Posterior vena cava (tissue), 2 donors: ENCODE measurements around the gene SCAMP4. TPM values are rescaled to one million over a fixed set of nuclear protein-coding genes. Genes with fewer than 3 reads are reported as not detected.
"Not testable (repeated sequence)": the region's sequence is repeated elsewhere in the genome, so short reads cannot be mapped to it uniquely, and the experiment has no call there.

Experiments used
- DNase-seq: peaks from one replicate; pipeline ENCODE4 v3.0.0-alpha.2; 2020; ENCODE audit warnings: low spot score
- intact Hi-C, 2 donors: fragments of 100-400 bp; cut with DNase I; formaldehyde crosslinking; loops; one replicate each; pipeline versions ENCODE4 v1.14.1 to v1.14.2; 2022 to 2023
- total RNA-seq, 2 donors: library from RNA; stranded (reverse); fragmentation: NEBNext Ultra II Directional; extraction: Animal tissue kit (Norgen Biotek cat#: 25700); gene quantifications; one replicate each; pipeline ENCODE4 v1.2.1, GENCODE V29; 2021
- donor health status: DM: yes; HTN: yes; CAD: no.
- donor health status: DM: yes; HTN: yes; CAD: no.

SCAMP4 gene
- total RNA-seq, 2 donors from 2014 or later, result 35.6 to 36.6 TPM

DNA sequence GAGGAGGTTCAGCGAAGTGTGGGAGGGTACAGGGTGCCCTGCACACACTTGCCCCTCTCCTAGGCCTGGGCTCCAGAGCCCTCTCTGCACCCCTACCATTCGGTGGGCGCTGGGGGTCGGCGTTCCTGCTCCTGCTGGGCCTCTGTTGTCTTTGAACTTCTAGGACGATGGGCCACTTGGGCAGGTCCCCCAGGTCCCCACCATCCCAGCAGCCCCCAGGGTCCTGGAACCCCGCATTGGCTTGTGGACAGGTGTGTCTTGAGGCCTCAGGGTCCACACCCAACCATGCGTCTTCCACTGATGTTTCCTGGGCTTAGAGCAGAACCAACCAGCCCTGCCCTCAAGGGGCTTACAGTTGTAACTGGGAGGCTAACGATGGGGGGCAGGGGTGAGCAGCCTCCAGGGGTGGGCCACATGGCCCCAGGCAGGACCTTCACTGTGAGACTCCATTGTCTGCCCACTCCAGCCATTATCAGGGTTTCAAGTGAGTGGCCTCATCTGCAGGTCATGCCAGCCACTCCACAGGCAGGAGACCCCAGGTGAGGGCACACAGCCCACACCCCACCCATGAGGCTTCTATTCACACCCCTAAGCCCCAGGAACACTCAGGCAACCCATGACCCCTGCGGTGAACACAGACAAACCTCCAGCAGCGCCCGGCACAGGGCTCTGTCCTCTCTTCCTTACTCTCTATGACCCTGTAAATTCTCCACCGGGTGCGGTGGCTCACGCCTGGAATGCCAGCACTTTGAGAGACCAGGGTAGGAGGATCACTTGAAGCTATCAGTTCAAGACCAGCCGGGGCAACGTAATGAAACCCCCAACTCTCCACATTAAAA lies 39.8 kb upstream of the SCAMP4 start:
- intact Hi-C loops, result no loop called here
- DNase-seq, result peak; percentile 81

GRCh38 chr19:1866693-1867348 lies 38.4 kb upstream of the SCAMP4 start:
- DNase-seq, result no peak
- intact Hi-C loops, result no loop called here

GRCh38 chr19:1867349-1867724 lies 37.9 kb upstream of the SCAMP4 start:
- intact Hi-C loops, result no loop called here
- no peak for DNase-seq

DNA sequence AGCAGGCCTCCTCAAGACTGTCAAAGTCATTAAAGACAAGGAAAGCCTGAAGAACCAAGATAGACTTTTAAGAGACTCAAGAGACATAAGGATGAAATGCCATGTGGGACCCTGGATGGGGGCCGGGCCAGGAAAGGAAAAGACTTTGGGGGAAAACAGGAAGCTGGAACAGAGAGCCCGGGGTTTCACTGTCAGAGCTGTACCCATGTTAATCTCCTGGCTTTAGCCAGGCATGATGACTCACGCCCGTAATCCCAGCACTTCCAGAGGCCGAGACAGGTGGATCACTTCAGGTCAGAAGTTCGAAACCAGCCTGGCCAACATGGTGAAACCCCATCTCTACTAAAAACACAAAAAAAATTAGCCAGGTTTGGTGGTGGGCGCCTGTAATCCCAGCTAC lies 36.2 kb upstream of the SCAMP4 start:
- intact Hi-C loops, result no loop called here
- DNase-seq, result no peak

GRCh38 chr19:1871140-1871597 lies 34.0 kb upstream of the SCAMP4 start:
- no peak for DNase-seq
- intact Hi-C loops, result no loop called here

- intact Hi-C loops, result no loop called here
- no peak for DNase-seq
These were observed 33.6 kb upstream of the SCAMP4 start for GRCh38 chr19:1871630-1872029.

DNA sequence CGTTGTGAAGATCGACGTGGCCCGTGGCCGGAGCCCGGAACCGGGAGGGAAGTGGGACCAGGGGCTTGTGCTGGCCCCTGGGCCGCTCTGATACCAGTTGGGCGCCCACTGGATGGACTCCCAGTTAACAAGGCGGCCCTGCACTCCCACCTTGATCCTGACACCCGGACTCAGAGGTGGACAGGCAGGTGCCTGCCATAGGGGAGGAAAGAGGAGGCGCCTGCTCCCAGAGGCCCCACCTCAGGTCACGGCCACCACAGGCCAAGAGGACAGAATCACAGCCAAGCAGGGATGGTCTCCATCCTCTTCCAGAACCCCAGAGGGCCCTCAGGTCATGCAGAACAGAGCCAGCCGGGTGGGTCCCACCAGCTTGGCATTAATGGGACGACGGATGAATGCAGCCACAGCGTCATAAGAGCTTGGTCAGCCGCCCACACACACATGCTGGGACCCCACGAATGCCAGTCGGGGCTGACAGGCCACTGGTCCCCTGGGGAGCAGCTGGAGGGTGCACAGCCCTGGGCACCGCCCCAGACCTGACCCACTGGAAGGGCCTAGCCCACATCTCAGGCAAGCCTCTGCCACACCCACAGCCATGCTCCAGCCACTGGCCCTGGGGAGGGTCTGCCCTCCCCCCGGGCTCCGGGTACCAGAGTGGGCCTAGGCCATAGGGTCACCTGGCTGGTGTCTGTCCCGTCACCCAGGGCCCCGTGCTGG lies 32.2 kb upstream of the SCAMP4 start:
- intact Hi-C loops, result no loop called here
- no peak for DNase-seq

GRCh38 chr19:1873524-1874473 lies 31.4 kb upstream of the SCAMP4 start:
- intact Hi-C loops, result no loop called here
- no peak for DNase-seq

GRCh38 chr19:1874554-1875185 lies 30.5 kb upstream of the SCAMP4 start:
- intact Hi-C loops, result no loop called here
- no peak for DNase-seq

- intact Hi-C loops, DNase-seq: not testable (repeated sequence)
These were observed 29.9 kb upstream of the SCAMP4 start for GRCh38 chr19:1875265-1875645.

DNA sequence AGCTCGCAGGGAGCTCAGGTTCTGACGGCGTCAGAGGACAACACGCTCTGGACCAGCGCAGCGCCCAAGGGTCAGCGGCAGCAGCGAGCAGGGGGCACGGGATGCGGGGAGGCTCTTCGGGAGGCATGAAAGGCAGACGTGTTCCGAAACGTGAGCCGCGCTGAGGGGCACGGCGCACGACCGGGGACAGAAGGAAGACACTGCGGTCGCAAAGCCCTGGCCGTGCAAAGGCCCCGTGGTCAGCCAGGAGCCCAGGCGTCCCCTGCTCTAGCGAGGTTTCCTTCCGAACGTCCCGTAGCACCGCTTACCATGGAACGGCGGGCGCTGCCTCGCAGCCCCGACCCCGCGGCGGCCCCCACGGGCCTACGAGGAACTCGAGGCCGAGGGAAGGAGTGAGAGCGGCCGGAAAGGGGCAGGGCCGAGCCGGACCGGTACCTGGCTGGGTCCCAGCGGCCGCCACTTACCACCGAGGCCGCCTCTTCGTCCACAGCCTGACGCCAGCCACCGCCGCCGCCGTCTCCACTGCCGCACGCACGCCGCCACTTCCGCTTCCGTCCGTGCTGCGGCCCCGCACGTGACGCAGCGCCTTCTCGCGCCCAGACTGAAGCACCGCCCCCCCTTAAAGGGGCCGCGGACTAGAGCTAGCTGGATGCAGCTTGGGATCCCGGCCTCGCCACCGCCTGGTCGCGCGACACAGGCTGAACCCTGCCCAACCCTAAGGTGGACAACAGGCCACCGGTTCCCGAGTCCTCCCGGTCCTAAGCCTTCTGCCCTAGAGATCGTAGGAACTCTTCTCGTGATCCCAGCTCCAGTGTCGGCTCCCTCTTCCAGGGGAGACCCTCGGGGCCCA lies 29.3 kb upstream of the SCAMP4 start:
- peak; percentile 98 for DNase-seq
- intact Hi-C loops, result no loop called here

DNA sequence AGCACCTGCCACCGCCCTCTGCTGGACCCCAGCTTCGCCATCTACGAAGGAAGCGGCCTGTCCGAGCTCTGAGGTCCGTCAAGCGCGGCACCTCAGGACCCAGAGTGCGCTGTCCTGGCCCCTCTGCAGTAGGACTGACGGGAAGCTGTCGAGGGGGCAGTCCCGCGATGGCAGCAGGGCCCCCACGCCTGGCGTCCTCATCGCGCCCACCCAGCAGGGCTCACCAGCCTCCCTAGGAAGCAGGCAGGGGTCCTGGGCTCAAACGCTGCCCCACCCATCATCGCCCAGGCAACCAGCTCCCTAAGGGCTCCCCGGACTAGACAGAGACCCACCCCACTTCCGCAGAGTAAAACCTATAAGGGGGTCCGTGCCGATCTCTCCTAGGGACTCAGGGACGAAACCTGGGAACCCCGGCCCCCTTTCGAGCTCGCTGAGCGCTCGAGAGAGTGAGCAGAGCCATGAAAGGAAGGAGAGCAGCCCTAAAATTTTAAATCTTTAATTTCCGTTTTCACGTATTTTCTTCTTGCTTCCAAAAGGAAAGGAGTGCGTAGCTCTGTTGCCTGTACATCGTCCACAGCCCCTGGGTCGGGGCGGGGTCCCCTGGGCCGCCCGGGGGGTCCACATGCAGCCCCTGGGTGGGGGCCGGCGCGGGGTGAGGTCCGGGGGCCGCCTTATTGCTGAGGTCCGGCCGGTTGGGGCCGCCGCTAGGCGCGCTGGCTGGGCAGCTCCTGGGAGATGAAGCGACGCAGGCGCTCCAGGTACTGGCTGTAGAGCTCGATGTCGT lies 28.5 kb upstream of the SCAMP4 start:
- intact Hi-C loops, DNase-seq: not testable (repeated sequence)

DNA sequence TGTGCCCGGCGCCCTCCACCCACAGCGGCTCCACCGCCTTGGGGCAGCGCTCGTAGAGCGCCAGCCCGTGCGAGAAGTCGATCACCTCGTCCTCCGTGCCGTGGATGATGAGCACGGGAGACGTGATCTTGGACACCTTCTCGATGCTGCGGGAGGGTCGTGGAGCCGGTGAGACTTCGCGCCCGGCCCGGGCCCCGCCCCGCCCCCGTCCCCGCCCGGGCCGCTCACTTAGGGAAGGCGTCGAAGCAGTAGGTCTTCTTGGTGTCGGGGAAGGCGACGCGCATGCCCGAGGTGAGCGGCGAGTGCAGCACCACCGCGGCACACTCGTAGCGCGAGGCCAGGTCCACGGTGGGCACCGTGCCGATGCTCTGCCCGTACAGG lies 27.9 kb upstream of the SCAMP4 start:
- intact Hi-C loops, DNase-seq: not testable (repeated sequence)

DNA sequence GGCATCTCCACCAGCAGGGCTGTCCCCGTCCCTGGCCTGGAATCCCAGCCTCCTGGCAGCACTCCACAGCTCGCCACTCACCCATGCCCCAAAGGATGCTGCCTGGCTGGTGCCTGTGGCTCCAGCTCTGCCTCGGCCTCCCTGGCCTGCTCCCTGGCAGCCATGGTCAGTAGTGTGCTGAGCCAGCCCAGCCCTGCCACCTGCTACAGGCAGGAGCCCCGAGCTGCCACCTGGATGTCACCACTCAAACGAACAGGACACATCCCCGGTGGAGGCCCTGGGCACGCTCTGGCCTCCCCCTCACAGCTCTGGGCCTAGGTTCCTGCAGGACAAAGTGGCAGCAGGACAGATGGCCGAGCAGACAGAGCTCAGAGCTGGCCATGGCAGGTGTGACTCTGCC lies 26.6 kb upstream of the SCAMP4 start:
- intact Hi-C loops, DNase-seq: not testable (repeated sequence)

DNA sequence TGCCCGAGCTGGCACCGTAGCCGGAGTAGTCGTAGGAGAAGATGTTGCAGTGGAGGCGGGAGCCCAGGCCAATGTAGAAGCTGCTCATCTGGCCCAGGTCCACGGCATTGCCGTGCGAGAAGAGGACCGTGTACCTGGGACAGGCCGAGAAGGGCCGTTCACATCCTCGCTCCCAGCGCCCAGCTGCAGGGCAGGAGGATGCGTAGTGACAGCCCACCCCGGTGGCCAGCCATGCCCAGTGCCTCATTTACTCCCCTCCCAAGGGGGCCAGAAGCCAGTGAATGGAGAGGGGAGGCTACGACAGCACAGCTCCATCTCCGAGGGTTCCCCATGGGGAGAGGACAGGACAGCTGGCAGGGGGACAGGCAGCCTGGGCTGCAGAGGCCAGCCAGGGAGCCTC lies 25.2 kb upstream of the SCAMP4 start:
- DNase-seq, intact Hi-C loops: not testable (repeated sequence)

DNA sequence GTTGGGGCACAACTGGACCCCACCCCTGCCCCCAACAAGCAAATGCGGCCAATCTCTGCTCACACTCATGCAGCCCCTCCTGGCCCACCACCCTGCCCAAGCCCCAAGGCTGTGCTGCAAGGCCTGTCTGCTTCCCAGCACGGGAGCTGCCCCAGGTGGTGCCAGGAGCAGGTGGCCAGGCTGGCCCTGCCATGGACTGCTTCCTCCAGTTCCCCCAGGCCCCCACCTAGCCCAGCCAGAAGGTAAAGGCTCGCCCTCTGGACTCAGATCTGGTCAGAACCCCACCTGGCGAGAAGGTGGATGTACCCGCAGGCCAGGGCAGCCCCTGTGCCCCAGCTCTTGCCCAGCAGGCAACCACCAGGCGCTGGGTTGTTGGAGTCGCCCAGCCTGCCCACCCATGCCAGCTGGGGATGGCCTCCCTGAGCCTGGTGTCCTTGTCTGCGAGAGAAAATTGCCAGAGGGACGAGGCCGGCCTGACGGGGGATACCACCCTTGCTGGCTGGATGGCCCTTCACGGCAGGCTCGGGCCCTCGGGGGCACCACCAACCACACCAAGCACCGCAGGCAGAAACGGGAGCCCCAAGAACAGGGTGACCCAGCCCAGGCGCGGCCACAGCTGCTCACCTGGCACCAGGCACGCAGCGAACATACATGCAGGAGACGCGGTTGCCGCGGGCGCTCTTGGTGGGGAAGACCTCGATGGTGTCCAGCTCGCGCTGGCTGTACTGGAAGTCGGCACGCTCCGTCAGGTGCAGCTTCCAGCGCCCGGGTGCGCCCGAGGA lies 24.4 kb upstream of the SCAMP4 start:
- no peak for DNase-seq
- intact Hi-C loops, result no loop called here
